ENCODE measurements around the gene VAMP4.

- TF ChIP-seq CTCF (IDR thresholded peaks at IDR 0.05) (no peak), EZH2 (IDR thresholded peaks at IDR 0.05) (no peak)
These were observed 75.6 kb downstream of the VAMP4 start for GRCh38 chr1:171666114-171666769.

All from neural progenitor cell (in vitro differentiated cells).